HFF-Myc (cell line): ENCODE data around the gene CCDC83.
A peak's percentile ranks its signal among the peaks of the same experiment; 100 is the strongest.

Experiments
- DNase-seq: peaks from one replicate; pipeline ENCODE4 v3.0.0-alpha.2; 2011; ENCODE audit warnings: low read depth; ENCODE audit errors: extremely low read depth
- H3K4me3 ChIP-seq: replicated peaks from 2 replicates; pipeline ENCODE4 v1.5.1; 2011; ENCODE audit warnings: low read depth, mild to moderate bottlenecking, control low read depth, low read length
- TF ChIP-seq, protein P1 (sequence below): IDR thresholded peaks from 2 replicates; pipeline ENCODE4 v1.5.1; 2012; ENCODE audit warnings: mild to moderate bottlenecking, low read depth, low read length, control low read depth; ENCODE audit errors: missing control alignments

CCDC83 gene

DNA sequence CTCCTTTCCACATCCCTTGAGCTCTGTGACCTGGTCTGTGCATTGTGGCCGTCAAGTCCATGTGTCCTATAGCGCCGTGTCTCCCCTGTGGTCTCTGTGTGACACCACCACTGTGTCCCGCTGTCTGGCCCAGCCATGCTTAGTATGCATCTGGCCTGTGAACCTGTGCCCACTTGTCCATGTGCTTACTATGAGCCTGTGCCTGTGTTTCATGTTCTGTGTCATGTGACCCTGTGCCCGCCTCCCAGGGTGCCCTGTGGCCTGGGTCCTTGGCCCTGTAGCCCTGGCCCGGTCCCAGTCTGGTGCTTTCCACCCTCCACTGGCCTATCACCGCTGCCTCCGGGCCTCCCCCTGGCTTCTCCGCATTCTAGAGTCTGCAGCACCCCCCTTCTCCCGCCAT is 80.6 kb downstream of the CCDC83 start:
- DNase-seq, result no peak
- TF ChIP-seq, protein P1, sequence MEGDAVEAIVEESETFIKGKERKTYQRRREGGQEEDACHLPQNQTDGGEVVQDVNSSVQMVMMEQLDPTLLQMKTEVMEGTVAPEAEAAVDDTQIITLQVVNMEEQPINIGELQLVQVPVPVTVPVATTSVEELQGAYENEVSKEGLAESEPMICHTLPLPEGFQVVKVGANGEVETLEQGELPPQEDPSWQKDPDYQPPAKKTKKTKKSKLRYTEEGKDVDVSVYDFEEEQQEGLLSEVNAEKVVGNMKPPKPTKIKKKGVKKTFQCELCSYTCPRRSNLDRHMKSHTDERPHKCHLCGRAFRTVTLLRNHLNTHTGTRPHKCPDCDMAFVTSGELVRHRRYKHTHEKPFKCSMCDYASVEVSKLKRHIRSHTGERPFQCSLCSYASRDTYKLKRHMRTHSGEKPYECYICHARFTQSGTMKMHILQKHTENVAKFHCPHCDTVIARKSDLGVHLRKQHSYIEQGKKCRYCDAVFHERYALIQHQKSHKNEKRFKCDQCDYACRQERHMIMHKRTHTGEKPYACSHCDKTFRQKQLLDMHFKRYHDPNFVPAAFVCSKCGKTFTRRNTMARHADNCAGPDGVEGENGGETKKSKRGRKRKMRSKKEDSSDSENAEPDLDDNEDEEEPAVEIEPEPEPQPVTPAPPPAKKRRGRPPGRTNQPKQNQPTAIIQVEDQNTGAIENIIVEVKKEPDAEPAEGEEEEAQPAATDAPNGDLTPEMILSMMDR, result no peak
- H3K4me3 ChIP-seq, result no peak overlapping the region

DNA sequence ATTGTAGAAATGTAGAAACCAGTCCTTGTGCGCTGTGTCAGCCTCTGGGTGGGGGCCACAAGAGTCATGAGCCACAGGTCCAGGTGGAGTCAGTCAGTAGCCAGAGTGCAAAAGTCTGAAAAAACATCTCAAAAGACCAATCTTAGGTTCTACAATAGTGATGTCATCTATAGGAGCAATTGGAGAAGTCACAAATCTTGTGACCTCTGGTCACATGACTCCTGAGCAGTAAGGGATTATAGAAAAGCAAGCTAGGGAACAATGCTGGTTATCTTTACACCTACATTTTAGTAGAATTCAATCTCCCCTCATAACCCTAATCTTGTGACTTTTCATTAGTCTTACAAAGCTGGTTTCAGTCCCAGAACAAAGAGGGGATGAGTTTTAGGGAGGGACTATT is 82.7 kb downstream of the CCDC83 start:
- no peak overlapping the region for H3K4me3 ChIP-seq
- no peak for DNase-seq
- TF ChIP-seq, protein P1, result no peak

DNA sequence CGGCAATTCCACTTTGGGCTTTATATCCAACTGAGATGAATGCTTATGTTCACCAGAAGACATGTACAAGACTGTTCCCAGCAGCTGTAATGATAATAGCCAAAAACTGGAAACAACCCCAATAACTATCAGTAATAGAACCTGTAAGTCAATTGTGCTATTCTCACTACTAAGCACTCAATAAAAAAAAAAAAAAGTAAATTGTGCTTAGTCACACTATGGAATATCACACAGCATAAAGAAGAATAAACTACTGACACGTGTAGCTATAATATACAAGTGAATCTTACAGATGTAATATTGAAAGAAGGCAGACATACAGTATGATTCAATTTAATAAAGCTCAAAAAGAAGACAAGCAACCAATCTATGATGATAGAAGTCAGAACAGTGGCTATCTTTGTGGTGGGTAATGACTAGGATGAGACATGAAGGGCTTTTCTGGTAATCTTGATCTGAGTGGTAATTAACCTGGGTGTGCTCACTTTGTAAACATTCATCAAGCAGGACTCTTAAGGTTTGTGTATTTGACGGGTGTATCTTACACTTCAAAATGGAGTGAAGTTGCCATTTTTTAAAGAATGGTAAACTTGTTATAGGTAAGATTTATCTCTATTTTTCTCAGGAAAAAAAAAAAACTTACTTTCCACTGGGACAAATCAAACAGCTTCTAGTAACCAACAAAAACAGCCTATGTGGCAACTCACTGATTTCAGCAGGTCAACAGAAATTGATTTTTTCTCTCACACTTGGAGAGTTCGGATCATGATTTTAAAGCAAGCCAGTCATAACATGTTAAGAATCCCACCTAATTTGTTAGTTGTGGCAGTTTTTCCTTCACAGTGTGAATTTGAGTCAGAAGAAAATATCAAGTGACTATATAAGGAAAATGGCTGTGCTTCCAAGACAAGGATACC is 84.2 kb downstream of the CCDC83 start:
- no peak for DNase-seq

DNA sequence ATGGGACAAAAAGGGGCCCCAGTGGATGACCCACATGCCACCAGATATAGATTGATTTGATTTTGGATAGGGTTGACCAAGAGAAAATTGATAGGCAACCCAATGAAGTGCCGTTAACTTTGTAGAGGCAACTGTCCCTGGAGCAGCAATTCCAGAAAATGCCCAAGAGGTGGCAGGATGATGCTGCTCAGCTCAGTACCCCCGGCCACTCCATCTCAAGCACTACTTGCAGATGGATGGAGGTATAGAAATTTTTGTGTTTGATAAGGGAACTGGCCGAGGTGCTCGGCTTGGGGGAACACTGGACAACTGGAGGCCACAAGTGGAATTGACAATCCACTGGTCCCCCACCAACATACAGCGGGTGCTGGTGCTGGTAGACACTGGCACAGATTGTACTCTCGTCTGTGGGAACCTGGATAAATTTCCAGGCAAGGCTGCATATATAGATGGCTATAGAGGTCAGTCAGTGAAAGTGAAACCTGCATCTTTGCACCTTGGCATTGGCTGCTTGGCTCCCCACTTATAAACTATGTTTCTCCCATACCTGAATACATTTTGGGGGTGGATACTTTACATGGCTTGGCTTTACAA is 86.3 kb downstream of the CCDC83 start:
- TF ChIP-seq, protein P1, result peak; percentile 54
- no peak for DNase-seq
- H3K4me3 ChIP-seq, result no peak overlapping the region

More for the DNA sequence above, 84.2 kb downstream of the CCDC83 start:
- TF ChIP-seq, protein P1, result no peak
- H3K4me3 ChIP-seq, result no peak overlapping the region

DNA sequence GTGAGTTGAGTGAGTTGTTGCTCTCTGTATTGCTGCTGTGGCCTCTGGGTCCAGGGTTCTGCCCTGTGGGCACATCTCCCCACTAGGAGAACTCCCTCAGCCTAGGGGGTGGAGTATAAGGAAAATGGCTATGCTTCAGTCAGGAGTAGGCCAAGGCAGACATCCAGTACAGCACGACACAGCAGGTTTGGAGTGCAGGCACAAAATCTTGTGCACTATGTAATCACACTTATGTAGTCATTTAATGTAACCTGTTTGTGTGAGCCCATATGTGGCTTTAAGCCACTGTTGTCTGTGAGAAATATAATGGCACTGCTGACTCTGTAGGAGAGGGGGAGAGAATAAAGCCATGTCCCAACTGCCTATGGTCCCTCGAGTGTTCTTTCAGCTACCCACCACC is 90.1 kb downstream of the CCDC83 start:
- DNase-seq, result no peak
- TF ChIP-seq, protein P1, result no peak

DNA sequence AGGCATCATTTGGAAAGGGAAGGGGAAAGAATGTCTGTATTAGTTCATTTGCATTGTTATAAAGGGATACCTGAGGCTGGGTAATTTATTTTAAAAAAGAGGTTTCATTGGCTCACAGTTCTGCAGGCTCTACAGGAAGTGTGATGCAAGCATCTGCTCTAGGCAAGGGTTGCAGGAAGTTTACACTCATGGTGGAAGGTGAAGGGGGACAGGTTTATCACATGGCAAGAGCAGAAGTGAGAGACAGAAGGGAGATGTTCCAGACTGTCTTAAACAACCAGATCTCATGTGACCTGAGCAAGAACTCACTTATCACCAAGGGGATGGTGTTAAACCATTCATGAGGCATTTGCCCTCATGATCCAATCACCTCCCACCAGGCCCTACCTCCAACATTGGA is 90.6 kb downstream of the CCDC83 start:
- DNase-seq, result no peak
- H3K4me3 ChIP-seq, result no peak overlapping the region
- TF ChIP-seq, protein P1, result no peak

More for the DNA sequence above, 90.1 kb downstream of the CCDC83 start:
- no peak overlapping the region for H3K4me3 ChIP-seq
